Stomach (tissue), 9 donors: ENCODE data around the gene SGK1. TPM values are rescaled to one million over a fixed set of nuclear protein-coding genes. Genes with fewer than 3 reads are reported as not detected.
"Not testable (repeated sequence)": the region's sequence is repeated elsewhere in the genome, so short reads cannot be mapped to it uniquely, and the experiment has no call there.

ENCODE experiments used
- DNase-seq, 2 donors: peaks; one replicate each; pipeline versions ENCODE4 v3.0.0 to v3.0.0-alpha.2; 2013 to 2019
- H3K27ac ChIP-seq, 5 donors: fragments of 200-600 bp in 4 of 5; sonication (generic) in 4 of 5; one replicate each; pipeline ENCODE4 v1.5.1; 2013 to 2019; ENCODE audit warnings: mild to moderate bottlenecking in 1 of 5, moderate library complexity in 1 of 5
- H3K27me3 ChIP-seq, 3 donors: fragments of 200-600 bp; sonication (generic); one replicate each; pipeline ENCODE4 v1.5.1; 2017 to 2019; ENCODE audit warnings: mixed run types in 1 of 3
- H3K36me3 ChIP-seq, 4 donors: fragments of 200-600 bp; sonication (generic); 1 replicate in 3 of 4; 2 replicates in 1 of 4; pipeline ENCODE4 v1.5.1; 2016 to 2019
- H3K4me1 ChIP-seq, 4 donors: fragments of 200-600 bp; sonication (generic); one replicate each; pipeline ENCODE4 v1.5.1; 2016 to 2019
- H3K4me3 ChIP-seq, 4 donors: fragments of 200-600 bp; sonication (generic) in 3 of 4; one replicate each; pipeline ENCODE4 v1.5.1; 2016 to 2019; ENCODE audit warnings: mild to moderate bottlenecking in 1 of 4
- H3K9me3 ChIP-seq, 4 donors: fragments of 200-600 bp; sonication (generic); one replicate each; pipeline ENCODE4 v1.5.1; 2016 to 2019
- EP300 ChIP-seq: sonication (generic); formaldehyde crosslinking; IDR thresholded peaks from one replicate; pipeline ENCODE4 v1.6.1; 2017; ENCODE audit warnings: antibody characterized with exemption
- POLR2A ChIP-seq, 4 donors: fragments of 450-650 bp; IDR thresholded peaks; one replicate each; pipeline ENCODE4 v1.6.1; 2016; ENCODE audit warnings: antibody characterized with exemption in 4 of 4, control low read depth in 2 of 4, mild to moderate bottlenecking in 1 of 4, moderate library complexity in 1 of 4
- POLR2AphosphoS5 ChIP-seq, 3 donors: sonication (generic); formaldehyde crosslinking; IDR thresholded peaks; one replicate each; pipeline ENCODE4 v1.6.1; 2016; ENCODE audit warnings: antibody characterized with exemption in 3 of 3
- WGBS, 5 donors: extraction: QIAGEN DNeasy Blood & Tissue Kit in 3 of 5; methylation state at CpG; one replicate each; pipeline versions ENCODE4 v1.1.5 to v1.1.7; 2013 to 2018; 5-methylcytosine and 5-hydroxymethylcytosine counted together
- intact Hi-C: fragments of 100-400 bp; cut with DNase I; formaldehyde crosslinking; loops from one replicate; pipeline ENCODE4 v1.15.1; 2023; ENCODE audit warnings: low total_unique reads
- polyA plus RNA-seq, 3 donors: library from polyadenylated mRNA; stranded (reverse); fragments of 200-250 nt; gene quantifications; one replicate each; pipeline ENCODE4 v1.2.3, GENCODE V29; 2013
- total RNA-seq, 5 donors: library from RNA; depleted of rRNA; stranded (reverse); fragments of >200 nt; gene quantifications; one replicate each; pipeline versions ENCODE4 v1.1.0 to v1.2.3, GENCODE V29; 2014 to 2016
- TF ChIP-seq, protein P1 (sequence below), 7 experiments: fragments of 450-650 bp in 4 of 7; fragments of 200-600 bp in 3 of 7; sonication (generic) in 3 of 7; IDR thresholded peaks; one replicate each; pipeline ENCODE4 v1.5.1; 2016 to 2019; ENCODE audit warnings: antibody characterized with exemption in 7 of 7, control low read depth in 2 of 7, mild to moderate bottlenecking in 1 of 7
- donor health status: healthy with polysubstance abuse.
- donor health status: Bipolar disorder and iron deficiency.
- donor health status: healthy.

The SGK1 gene
- total and polyA plus RNA-seq, 8 donors, result 72.3 to 347 (median 154) TPM

DNA sequence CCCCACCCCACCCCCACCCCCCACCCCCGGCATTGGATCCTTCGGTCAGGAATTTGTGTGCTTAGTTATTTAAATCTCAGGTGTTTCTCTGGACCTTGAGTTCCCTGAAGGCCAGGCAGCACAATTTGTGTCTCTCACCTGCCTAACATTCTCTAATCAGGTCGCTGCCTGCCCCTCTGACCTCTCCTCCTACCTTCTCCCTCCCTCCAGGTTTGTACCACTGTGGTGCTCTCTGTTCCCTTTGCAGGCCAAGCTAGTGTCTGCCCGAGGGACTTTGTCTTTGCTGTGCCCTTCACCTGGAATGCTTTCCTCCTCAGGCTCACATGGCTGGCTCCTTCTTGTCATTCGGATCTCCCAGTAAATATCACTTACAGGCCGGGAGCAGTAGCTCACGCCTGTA is 134.1 kb downstream of the SGK1 start:
- TF ChIP-seq EP300 (no peak), POLR2AphosphoS5 (IDR thresholded peaks at IDR 0.05) (peak in 1 of 3 donors; percentile 7)
- peak in 1 of 2 donors; percentile 48 for DNase-seq
- Histone ChIP-seq H3K9me3 (no peaks in the 10 kb centered on the region), H3K4me3 (no peak overlapping the region), H3K27me3 (no peaks in the 10 kb centered on the region), H3K4me1 (peaks cover 0 to 26% (median 1%) of the 10 kb centered on the region in 4 donors), H3K27ac (peak overlapping the region in 2 of 5 donors; percentile 15 to 21), H3K36me3 (no peaks in the 10 kb centered on the region)
- 55 to 82% (median 74%) methylated on average over 6 to 7 of the region's 7 CpGs for WGBS, 5 donors
- intact Hi-C loops, result no loop called here

DNA sequence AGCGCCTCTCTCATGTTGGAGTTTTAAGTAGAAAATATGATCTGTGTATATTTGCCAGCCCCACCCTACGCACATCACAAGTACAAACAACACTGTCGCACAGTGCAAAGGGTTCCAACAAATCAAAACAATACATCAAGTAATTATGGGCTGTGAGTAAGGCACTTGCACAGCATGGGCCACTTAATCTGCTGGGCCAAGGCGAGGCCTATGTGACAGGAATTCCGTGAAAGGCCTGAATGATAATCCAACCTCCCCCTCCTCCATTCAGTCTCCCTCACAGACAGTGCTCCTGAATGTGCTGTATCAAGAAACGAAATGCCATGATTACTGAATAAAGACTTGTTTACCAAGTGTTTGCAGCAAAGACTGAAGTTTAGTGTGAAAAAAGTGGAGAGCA is 135.4 kb downstream of the SGK1 start:
- DNase-seq, result no peak
- no peaks in the 10 kb centered on the region for H3K9me3 ChIP-seq
- peak overlapping the region in 4 of 5 donors; percentile 40 to 72 (median 51) for H3K27ac ChIP-seq
- peaks cover 4 to 40% (median 11%) of the 10 kb centered on the region in 4 donors for H3K4me1 ChIP-seq
- 54 to 84% (median 67%) methylated on average over 6 of the region's 6 CpGs for WGBS, 5 donors
- no peaks in the 10 kb centered on the region for H3K27me3 ChIP-seq
- H3K4me3 ChIP-seq, result no peak overlapping the region
- no peaks in the 10 kb centered on the region for H3K36me3 ChIP-seq
- intact Hi-C loops, result no loop called here
- TF ChIP-seq EP300, result no peak
- TF ChIP-seq POLR2A (IDR thresholded peaks at IDR 0.05), result no peak
- TF ChIP-seq POLR2AphosphoS5 (IDR thresholded peaks at IDR 0.05), result no peak
- TF ChIP-seq, protein P1, sequence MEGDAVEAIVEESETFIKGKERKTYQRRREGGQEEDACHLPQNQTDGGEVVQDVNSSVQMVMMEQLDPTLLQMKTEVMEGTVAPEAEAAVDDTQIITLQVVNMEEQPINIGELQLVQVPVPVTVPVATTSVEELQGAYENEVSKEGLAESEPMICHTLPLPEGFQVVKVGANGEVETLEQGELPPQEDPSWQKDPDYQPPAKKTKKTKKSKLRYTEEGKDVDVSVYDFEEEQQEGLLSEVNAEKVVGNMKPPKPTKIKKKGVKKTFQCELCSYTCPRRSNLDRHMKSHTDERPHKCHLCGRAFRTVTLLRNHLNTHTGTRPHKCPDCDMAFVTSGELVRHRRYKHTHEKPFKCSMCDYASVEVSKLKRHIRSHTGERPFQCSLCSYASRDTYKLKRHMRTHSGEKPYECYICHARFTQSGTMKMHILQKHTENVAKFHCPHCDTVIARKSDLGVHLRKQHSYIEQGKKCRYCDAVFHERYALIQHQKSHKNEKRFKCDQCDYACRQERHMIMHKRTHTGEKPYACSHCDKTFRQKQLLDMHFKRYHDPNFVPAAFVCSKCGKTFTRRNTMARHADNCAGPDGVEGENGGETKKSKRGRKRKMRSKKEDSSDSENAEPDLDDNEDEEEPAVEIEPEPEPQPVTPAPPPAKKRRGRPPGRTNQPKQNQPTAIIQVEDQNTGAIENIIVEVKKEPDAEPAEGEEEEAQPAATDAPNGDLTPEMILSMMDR (IDR thresholded peaks at IDR 0.05), result no peak

DNA sequence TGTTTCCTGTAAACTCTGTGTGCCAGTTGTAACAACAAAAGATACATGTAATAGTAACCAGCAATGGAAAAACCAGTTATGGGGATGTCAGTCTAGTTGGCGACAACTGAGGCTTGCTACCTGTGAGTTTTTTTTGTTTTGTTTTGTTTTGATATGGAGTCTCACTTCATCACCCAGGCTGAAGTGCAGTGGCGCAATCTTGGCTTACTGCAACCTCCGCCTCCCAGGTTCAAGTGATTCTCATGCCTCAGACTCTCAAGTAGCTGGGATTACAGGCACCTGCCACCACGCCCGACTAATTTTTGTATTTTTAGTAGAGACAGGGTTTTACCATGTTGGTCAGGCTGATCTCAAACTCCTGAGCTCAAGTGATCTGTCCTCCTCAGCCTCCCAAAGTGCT is 136.2 kb downstream of the SGK1 start:
- 94 to 97% (median 96%) methylated on average over 5 of the region's 5 CpGs for WGBS, 5 donors
- H3K27ac ChIP-seq, H3K4me3 ChIP-seq, intact Hi-C loops, H3K9me3 ChIP-seq, H3K36me3 ChIP-seq, DNase-seq, H3K27me3 ChIP-seq: not testable (repeated sequence)
- peaks cover 5 to 46% (median 19%) of the 10 kb centered on the region in 4 donors for H3K4me1 ChIP-seq

DNA sequence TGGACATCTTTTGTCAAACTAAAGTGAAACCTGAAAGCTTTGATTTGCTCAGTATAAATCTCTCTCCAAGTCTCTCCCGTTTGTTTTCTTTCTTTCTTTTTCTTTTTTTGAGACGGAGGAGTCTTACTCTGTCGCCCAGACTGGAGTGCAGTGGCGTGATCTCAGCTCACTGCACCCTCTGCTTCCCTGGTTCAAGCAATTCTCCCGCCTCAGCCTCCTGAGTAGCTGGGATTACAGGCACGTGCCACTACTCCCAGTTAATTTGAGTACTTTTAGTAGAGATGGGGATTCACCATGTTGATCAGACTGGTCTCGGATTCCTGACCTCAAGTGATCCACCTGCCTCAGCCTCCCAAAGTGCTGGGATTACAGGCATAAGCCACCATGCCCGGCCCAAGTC is 136.7 kb downstream of the SGK1 start:
- intact Hi-C loops, H3K4me3 ChIP-seq, H3K36me3 ChIP-seq, H3K9me3 ChIP-seq, H3K27ac ChIP-seq, DNase-seq, H3K27me3 ChIP-seq: not testable (repeated sequence)
- 87 to 92% (median 91%) methylated on average over 8 of the region's 8 CpGs for WGBS, 5 donors
- peaks cover 9 to 49% (median 23%) of the 10 kb centered on the region in 4 donors for H3K4me1 ChIP-seq

DNA sequence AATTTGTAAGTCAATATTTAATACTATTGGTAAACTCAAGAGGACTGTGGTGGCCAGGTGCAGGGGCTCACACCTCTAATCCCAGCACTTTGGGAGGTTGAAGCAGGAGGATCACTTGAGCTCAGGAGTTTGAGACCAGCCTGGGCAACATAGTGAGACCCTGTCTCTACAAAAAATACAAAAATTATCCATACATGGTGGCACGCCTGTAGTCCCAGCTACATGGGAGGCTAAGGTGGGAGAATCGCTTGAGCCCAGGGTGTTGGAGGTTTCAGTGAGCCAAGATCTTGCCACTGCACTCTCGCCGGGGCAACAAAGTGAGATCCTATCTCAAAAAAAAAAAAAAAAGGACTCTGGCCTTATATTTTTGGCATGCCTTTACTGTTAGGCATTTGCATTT is 137.4 kb downstream of the SGK1 start:
- intact Hi-C loops, DNase-seq, H3K9me3 ChIP-seq, H3K27me3 ChIP-seq, H3K36me3 ChIP-seq, H3K4me3 ChIP-seq, H3K27ac ChIP-seq: not testable (repeated sequence)
- 94 to 100% (median 97%) methylated on average over 4 of the region's 4 CpGs for WGBS, 5 donors
- H3K4me1 ChIP-seq, result peaks cover 14 to 47% (median 28%) of the 10 kb centered on the region in 4 donors

DNA sequence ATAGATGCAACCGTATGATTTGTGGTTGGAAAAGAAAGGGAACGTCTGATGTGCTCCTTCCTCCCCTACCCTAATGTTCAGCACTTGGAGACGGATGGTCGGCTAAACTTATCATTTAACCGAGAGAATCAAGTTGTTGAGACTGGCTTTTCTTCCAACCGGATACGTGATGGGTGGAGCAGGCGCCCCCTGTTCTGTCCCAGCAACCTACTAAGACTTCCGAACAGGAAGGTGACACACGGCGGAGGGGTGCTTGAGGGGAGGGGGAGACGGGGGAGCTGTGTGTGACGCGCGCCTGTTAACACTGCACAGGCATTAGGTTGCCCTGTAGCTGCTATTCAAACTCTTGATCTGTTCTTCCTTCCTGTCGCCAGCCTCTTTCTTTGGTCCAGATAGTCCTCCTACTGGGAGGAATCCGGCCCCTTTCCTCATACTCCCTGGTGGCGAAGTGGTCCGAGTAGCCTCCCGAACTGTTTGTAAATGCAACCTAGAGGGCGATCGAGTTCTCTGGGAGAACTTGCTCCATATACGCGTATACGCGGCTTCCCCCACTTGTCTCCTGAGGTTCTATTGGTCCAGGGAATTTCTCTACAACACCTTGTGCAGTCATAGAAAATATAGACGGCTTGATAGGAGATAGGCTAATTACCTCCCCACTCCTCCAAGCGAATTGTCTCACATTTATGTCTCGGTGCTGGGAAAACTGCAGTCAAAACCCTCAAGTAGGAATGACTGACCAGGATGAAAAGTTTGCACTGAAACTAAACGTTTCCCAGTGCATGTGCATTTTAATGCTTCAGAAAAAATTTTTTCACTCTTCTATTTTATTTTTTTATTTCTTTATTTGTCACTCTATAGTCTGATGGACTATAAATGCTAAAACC is 139.5 kb downstream of the SGK1 start:
- peak; percentile 67 to 94 for DNase-seq
- intact Hi-C loops, result loop anchor here (5.0 kb wide), 1 partner anchor 644 kb away; no protein-coding TSS in a partner anchor
- Histone ChIP-seq H3K9me3 (no peaks in the 10 kb centered on the region), H3K4me1 (peaks cover 14 to 48% (median 29%) of the 10 kb centered on the region in 4 donors), H3K27ac (peak overlapping the region; percentile 6 to 100 (median 99)), H3K36me3 (peaks cover 0 to 4% (median under 1%) of the 10 kb centered on the region in 4 donors), H3K27me3 (no peaks in the 10 kb centered on the region), H3K4me3 (peak overlapping the region; percentile 32 to 38 (median 34))
- WGBS, 5 donors, result 7 to 14% (median 11%) methylated on average over 30 of the region's 30 CpGs
- peak in 2 of 3 donors; percentile 14 to 52 for TF ChIP-seq POLR2AphosphoS5 (IDR thresholded peaks at IDR 0.05)
- TF ChIP-seq EP300, result no peak
- no peak for TF ChIP-seq POLR2A (IDR thresholded peaks at IDR 0.05)
- TF ChIP-seq, protein P1 (IDR thresholded peaks at IDR 0.05), result peak in 5 of 7 experiments; percentile 39 to 77 (median 72)
